HT-29 (cell line): ENCODE data around the gene HSD17B11. TPM values are rescaled to one million over a fixed set of nuclear protein-coding genes. Genes with fewer than 3 reads are reported as not detected.
A peak's percentile ranks its signal among the peaks of the same experiment; 100 is the strongest.
"Not testable (repeated sequence)": the region's sequence is repeated elsewhere in the genome, so short reads cannot be mapped to it uniquely, and the experiment has no call there.

ENCODE experiments used
- DNase-seq: peaks from one replicate; pipeline ENCODE4 v3.0.0-alpha.2; 2015; ENCODE audit warnings: low spot score
- total RNA-seq: library from RNA; depleted of rRNA; stranded (reverse); fragments of >200 nt; shearing (Covaris generic); gene quantifications from 2 replicates; pipeline ENCODE4 v1.2.3, GENCODE V29; 2014

HSD17B11 gene
- total RNA-seq, 1 experiment from 2014 or later, result 13.1 TPM

DNA sequence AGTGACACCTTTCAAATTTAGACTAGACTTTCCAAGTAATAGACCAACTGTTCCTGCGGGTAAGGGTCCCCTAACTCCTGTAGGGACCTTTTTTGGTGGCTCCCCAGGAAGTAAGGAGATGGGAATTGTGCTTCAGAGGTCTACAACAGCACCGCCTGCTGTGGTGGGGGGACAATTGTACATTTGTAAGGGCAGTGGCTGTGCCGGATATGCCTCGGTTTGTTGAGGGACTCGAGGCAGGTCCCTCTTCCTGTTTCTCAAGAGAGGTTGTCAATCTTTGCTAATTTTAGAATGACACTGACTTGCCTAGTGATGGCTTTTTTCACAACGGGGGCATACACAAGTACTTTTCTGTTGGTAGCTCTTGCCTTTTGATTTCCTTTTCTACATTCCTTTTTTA is 15.5 kb upstream of the HSD17B11 start:
- no peak for DNase-seq

DNA sequence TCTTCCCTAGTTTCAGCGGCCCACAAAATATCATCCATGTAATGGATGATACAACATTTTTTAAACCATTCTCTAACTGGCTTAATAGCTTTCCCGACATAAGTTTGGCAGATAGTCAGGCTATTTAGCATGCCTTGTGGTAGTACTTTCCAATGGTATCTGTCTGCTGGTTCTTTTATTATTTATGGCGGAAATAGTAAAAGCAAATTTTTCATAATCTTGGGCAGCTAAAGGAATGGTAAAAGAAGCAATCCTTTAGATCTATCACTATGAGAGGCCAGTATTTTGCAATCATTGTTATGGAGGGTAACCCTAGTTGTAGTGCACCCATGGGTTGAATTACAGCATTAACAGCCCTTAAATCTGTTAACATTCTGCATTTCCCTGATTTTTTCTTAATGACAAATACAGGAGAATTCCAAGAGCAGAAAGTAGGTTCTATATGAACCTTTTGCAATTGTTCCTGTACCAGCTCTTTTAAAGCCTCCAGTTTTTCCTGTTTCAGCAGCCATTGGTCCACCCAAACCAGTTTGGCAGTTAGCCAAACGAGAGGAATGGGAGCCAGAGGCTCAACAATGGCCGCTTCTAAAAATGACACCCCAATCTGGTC is 14.3 kb upstream of the HSD17B11 start:
- DNase-seq, result no peak

DNA sequence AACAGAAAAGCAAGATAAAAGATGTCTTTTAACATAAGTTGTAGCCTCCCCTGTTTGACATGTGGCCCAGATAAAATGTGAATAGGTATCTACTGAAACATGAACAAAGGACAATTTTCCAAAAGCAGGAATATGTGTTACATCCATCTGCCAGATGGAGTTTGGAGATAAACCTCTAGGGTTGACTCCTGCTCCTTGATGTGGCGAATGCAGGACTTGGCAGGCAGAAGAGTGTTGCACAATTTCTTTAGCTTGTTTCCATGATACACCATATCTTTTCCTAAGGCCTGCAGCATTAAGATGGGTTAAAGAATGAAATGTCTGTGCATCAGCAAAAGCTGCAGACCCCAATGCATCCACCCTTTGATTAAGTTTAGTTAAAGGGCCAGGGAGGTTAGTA is 12.7 kb upstream of the HSD17B11 start:
- not testable (repeated sequence) for DNase-seq

DNA sequence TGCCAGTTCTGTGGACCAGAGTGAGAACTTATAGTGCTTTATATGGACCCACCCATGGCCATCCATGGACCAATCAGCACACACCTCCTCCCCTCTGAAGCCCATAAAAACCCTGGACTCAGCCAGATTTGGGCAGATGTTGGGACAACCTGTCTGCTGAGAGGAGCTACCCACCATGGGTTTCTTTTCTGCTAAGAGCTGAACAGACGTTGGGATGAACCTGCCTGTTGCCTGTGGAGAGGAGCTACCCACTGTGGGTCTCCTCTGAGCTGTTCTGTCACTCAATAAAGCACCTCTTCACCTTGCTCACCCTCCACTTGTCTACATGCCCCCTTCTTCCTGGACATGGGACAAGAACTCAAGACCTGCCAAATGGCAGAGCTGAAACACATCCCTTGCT is 9.0 kb upstream of the HSD17B11 start:
- DNase-seq, result no peak

DNA sequence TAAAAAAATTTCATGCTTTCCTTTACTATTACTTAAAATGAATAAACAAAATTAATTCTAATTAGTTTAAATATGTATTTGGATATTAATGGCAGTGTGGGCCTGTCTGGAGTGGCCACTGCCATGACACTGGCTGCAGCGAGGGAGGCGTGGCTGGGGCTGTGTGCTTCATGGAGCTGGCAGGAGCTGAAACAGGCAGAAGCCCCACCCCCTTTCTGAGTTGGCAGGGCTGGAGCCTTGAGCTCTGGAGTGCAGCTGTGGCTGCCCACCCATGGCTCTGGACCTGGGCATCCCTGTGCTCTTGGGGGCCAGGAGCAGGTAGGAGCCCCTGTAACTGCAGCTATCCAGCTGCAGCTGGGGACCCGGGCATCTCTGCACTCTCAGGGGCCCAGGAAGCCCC is 8.2 kb upstream of the HSD17B11 start:
- DNase-seq, result no peak

DNA sequence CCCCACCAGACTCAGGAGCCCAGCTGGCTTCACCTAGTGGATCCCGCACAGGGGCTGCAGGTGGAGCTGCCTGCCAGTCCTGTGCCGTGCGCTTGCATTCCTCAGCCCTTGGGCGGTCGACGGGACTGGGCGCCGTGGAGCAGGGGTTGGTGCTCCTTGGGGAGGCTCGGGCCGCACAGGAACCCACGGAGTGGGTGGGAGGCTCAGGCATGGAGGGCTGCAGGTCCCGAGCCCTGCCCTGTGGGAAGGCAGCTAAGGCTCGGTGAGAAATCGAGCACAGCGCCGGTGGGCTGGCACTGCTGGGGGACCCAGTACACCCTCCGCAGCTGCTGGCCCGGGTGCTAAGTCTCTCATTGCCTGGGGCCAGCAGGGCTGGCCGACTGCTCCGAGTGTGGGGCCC is 4.9 kb upstream of the HSD17B11 start:
- DNase-seq, result not testable (repeated sequence)

DNA sequence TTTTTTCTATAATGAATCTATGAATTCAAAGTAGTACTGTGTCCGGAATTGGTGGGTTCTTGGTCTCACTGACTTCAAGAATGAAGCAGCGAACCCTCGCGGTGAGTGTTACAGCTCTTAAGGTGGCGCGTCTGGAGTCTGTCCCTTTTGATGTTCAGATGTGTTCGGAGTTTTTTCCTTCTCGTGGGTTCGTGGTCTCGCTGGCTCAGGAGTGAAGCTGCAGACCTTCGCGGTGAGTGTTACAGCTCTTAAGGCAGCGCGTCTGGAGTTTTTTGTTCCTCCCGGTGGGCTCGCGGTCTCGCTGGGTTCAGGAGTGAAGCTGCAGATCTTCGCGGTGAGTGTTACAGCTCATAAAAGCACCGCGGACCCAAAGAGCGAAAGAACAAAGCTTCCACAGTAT is 4.1 kb upstream of the HSD17B11 start:
- DNase-seq, result not testable (repeated sequence)

DNA sequence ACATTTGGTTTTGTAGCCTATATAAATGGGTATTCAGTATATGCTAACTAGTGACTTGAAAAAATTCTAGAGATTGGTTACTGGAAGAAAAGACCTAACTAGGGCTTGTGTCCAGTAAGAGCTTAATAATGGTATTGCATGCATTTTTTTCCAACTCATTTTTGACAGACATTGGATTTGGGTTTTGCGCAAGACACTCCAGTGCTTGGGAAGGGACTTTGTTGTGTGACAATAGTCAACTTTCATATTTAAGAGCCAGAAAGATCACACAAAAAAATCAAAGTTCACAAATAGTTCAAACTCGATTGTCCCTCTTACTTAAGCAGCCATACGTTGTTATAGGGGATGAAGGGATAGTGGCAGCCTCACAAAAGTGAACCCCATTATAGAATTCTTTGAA is 1.2 kb upstream of the HSD17B11 start:
- DNase-seq, result no peak

DNA sequence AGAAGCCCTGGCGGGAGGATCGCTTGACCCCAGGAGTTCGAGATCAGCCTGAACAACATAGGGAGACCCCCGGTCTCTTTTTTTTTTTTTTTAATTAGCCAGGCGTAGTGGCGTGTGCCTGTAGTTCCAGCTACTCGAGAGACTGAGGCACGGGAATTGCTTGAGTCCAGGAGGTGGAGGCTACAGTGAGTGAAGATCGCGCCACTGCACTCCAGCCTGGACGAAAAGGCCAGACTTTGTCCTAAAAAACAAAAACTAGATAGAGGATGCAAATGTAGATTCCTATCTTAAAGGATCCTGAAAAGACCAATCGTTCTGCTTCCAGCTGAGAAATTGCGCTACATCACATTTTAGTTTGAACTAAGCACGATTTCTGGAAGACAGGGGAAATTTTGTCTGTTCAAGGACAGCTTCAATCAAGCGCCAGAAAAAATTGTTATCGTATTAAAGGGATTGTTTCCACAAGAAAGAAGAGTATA is 627 bp upstream of the HSD17B11 start:
- peak; percentile 5 for DNase-seq

DNA sequence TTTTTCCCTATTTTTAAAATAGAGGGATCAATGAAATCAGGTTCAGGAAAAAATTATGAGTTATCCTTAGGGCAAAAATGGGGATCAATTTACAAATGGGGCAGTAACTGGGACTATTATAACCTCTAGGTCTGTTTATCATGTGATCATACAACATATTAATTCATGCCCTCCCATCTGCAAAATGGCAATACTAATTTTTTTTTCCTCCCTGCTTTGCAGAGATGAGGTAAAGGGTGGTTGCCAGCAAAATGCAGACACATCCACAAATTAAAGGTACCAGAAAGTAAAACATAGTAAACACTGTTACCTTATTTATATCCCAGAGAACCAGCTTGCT is 467 bp downstream of the HSD17B11 start:
- DNase-seq, result peak; percentile 70

DNA sequence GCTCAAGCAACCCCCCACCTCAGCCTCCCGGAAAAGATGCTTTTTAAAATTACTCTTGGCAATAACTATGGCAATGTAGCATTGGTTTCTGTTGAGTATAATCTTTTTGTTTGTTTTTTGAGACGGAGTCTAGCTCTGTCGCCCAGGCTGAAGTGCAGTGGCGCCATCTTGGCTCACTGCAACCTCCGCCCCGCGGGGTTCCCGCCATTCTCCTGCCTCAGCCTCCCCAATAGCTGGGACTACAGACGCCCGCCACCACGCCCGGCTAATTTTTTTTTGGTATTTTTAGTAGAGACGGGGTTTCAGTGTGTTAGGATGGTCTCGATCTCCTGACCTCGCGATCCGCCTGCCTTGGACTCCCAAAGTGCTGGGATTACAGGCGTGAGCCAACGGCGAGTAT is 933 bp downstream of the HSD17B11 start:
- DNase-seq, result not testable (repeated sequence)

DNA sequence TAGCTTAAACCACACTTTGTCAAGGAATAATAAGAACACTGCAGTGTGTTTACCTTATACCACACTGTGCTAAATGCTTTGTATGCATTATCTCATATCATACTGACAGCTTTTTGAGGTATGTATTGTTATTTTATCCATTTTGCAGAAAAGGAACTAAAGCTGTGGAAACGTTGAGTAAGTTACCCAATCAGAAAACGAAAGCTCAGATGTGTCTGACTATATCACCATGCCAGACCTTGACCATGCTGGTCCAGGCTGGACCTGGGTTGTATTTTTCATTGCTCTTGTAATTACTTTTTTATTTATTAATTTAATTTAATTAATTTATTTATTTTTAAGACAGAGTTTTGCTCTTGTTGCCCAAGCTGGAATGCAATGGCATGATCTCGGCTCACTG is 2.1 kb downstream of the HSD17B11 start:
- DNase-seq, result no peak

DNA sequence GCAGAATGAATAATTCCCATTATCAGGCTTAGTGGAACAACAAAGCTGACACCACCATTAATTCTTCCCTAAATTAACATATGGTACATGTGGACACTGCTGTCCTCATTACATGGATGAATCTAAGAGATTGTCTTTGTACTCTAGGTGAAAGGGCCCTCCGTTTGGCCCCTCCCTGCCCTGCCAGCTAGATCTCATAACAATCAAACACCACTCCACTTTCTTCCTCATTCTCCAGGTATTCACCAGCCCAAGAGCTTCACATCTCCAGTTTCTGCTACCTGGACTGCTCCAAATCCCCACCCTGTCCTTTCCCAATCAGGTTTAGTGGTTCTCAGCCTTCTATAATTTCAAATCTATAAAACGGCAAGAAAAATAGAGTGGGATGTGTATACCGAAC is 3.8 kb downstream of the HSD17B11 start:
- peak; percentile 45 for DNase-seq

DNA sequence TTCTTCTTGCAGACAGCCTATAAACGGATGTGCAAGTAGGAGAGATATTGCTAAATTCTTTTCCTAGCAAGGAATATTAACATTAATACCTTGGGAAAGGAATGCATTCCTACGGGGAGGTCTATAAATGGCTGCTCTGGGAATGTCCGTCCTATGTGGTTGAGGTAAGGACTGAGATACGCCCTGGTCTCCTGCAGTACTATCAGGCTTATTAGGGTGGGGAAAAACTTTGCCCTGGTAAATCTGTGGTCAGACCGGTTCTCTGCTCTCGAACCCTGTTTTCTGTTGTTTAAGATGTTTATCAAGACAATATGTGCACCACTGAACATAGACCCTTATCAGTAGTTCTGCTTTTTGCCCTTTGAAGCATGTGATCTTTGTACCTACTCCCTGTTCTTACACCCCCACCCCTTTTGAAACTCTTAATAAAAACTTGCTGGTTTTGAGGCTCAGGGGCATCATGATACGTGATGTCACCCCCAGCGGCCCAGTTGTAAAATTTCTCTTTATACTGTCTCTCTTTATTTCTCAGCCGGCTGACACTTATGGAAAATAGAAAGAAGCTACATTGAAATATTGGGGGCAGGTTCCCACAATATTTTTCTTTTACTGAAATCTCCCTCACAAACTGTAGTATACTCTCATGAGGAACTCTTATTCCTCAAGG is 6.4 kb downstream of the HSD17B11 start:
- DNase-seq, result not testable (repeated sequence)

DNA sequence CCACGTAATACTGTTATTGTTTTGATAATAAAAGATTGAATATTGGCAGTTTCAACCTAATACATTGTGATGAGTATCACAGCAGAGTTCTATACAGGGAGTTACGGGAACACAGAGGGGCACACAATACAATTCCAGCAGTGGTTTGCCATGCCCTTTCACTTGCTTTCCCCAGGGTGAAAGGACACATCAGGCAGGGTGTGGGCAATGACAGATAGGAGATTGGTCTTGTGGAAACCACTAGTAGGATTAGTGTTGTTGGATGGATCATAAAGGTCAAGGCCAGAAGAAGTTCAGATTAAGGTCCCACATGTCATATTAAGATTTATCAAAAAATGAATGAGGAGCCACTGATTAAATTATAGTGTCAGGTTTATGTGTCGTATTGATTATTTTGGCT is 8.1 kb downstream of the HSD17B11 start:
- DNase-seq, result no peak

DNA sequence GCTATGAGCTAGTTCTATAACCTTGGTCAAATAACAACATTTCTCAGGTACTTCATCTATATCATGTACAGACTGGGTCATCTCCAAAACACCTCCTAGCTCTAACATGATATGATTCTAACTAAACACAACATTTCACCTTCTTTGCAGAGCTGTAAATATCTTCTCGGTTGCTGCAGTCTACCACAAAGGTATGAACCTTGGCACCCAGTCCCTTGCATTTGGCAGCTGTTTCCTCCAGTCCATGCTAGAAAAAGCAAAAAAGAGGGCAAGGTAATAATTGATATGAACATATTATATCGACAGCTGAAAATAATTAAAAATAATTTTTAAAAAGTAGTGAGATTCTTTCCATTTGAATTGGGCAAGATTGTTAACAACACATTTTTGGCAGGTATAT is 8.9 kb downstream of the HSD17B11 start:
- no peak for DNase-seq

DNA sequence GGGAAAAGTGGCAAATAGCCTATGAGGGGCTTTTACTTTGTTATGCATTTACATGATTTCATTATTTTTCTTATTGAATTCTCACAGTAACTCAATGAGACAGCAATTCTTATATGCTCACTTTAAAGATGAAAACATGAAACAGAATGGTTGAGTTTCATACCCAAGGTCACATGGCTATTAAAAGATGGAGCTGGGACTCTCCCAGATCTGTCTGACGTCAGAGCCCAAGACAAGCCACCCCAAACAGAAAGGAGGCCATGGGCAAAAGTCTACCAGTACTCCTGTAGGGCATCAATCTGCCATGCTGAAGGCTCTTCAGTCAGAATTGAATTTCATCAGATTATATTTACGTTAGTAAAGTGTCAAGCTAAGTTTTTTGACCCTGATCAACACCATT is 13.2 kb downstream of the HSD17B11 start:
- DNase-seq, result no peak

DNA sequence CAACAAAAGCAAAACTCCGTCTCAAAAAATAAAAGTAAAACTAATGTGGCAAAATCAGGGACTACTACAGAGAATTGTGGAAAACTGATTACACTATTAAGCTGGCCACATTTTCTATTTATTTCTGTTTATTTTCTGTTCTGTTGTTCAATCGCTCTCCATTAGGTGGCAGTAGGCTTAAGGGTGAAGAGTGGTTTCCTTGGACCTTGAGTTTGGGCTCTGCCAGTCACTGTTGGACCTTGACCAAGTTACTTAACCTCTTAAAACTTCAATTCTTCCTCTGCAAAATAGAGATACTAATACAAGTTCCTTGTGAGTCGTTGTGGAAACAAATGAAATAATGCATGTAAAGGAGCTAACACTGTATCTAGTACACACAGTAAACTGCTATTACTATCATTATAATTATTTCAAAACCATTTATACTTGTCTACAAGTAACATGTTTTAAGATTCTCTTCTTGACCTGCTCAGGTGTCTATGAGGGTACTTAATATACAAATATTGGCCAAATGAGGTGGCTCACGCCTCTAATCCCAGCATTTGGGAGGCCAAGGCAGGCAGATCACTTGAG is 15.2 kb downstream of the HSD17B11 start:
- DNase-seq, result peak; percentile 78

DNA sequence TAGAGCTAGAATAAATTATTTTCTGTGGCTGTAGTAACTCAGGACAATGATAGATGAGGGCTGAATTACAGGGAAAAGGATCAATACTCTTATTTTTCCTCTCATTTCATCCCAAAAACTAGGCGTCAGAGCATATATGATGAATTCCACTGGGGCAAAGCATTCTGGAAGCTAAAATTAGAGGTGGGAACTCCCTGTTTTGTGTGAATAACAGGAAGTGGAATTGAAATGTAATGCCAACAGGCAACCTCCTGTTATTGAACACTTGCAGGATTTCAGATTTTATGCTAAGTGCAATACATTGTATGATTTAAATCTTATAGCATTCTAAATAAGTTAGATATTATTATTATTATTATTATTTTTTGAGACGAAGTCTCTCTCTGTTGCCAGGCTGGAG is 20.9 kb downstream of the HSD17B11 start:
- DNase-seq, result no peak

DNA sequence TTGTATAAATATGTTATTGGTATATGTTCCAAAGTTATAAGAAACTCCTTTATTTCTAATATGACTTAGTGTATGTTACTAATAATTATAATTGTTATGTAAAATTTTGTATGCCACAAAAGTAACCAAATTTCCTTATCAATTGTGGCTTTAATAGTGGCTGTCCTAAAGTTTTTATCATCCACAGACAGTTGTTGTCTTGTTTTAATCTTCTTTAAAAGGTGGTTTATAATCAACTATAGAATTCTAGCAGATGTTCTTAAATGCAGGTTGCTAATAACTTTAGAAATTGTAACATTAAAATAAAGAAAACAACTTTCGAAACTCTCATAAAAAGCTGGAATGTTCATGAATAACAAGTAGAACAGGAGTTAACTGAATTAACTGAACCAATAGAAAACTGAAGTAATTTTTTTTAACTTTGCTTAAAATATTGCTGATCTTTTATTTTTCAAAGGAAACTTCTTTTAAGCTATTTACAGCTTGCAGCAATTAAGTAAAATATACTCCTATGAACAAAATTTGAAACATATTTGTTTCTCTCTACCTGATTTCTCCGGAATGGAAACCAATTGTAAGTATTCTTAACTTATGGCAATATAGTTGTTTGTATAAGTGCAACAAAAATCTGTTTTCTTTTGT is 24.3 kb downstream of the HSD17B11 start:
- DNase-seq, result no peak

DNA sequence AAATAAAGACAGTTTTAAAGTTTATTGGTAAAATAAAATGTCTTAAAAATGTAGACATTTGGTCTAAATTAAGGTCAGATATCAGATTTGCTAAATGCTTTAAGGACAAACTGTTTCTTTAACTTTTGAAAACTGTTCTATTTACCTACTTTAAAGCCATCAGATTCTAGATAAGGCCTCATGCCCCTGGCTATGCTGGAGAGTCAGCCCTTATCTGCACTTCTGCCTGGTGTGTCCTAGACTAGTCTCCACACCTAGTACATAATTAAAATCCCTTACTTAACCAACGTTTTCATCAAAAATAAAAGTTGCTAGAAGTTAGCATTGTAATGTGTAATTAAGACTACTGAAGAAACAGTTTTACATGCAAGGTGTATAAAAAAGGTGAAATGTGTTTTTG is 25.6 kb downstream of the HSD17B11 start:
- DNase-seq, result no peak

DNA sequence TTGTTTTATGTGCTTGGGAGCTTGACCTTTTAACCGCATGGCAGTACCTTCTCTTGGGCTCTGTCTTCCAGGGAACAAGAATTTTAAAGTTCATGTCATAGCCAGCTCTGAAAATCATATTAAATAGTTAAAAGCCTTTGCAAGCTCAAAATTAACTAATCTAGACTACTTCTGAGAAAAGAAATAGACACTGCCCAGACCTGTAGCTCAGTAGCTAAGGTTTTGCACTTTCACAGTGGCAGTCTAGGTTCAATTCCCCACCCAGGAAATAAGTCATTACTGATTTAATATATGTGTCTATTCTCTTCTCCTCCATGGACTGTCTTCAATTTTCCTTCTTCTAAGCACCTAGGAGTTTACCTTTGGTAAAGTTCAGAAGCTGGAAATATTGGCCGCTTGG is 27.4 kb downstream of the HSD17B11 start:
- no peak for DNase-seq
